Measurements from ENCODE around the gene DUSP5.

- TF ChIP-seq POLR2A (IDR thresholded peaks at IDR 0.05; ENCODE audit: low read length) (no peak), CTCF (IDR thresholded peaks at IDR 0.05) (peak; percentile 14; the same call in 2 of the 3 replicates), MAZ (IDR thresholded peaks at IDR 0.05; ENCODE audit: borderline replicate concordance, low read depth, low read length) (no peak), ATOH8 (CRISPR knock-in tag; IDR thresholded peaks at IDR 0.05; ENCODE audit: low read depth) (no peak), BCL3 (IDR thresholded peaks at IDR 0.05) (no peak), RFX5 (IDR thresholded peaks at IDR 0.05) (no peak), HMGXB4 (CRISPR knock-in tag; IDR thresholded peaks at IDR 0.05; ENCODE audit: borderline replicate concordance) (no peak), EHMT2 (IDR thresholded peaks at IDR 0.05; ENCODE audit: low read depth) (no peak), CEBPB (IDR thresholded peaks at IDR 0.05) (no peak), PHF8 (IDR thresholded peaks at IDR 0.05; ENCODE audit: borderline replicate concordance, low read depth) (no peak), REST (IDR thresholded peaks at IDR 0.05) (no peak), HOXA7 (CRISPR knock-in tag; IDR thresholded peaks at IDR 0.05) (no peak)
These were observed 38.5 kb downstream of the DUSP5 start for GRCh38 chr10:110535958-110536891.

All from A549 (cell line).